Skeletal muscle tissue (tissue), 4 donors: ENCODE measurements around the gene TBCK. TPM values are rescaled to one million over a fixed set of nuclear protein-coding genes. Genes with fewer than 3 reads are reported as not detected.

Source experiments
- H3K27ac ChIP-seq: one replicate; pipeline ENCODE4 v1.7.0; 2013; ENCODE audit warnings: mild to moderate bottlenecking, low read depth, low read length, inconsistent platforms
- H3K27me3 ChIP-seq, 3 donors: one replicate each; pipeline ENCODE4 v1.7.0; 2013; ENCODE audit warnings: low read length in 3 of 3; ENCODE audit not compliant: control insufficient read depth in 3 of 3, insufficient read depth in 3 of 3
- H3K36me3 ChIP-seq, 3 donors: one replicate each; pipeline ENCODE4 v1.7.0; 2013; ENCODE audit warnings: low read length in 3 of 3; ENCODE audit not compliant: control insufficient read depth in 3 of 3, insufficient read depth in 3 of 3
- H3K4me1 ChIP-seq, 3 donors: one replicate each; pipeline ENCODE4 v1.7.0; 2013; ENCODE audit warnings: low read length in 3 of 3, mild to moderate bottlenecking in 3 of 3; ENCODE audit not compliant: control insufficient read depth in 3 of 3, insufficient read depth in 3 of 3
- H3K4me3 ChIP-seq, 3 donors: one replicate each; pipeline ENCODE4 v1.7.0; 2013; ENCODE audit warnings: low read length in 3 of 3
- H3K9ac ChIP-seq, 3 donors: one replicate each; pipeline ENCODE4 v1.7.0; 2013; ENCODE audit warnings: low read length in 3 of 3, mild to moderate bottlenecking in 3 of 3, moderate library complexity in 2 of 3, low read depth in 1 of 3
- H3K9me3 ChIP-seq, 3 donors: one replicate each; pipeline ENCODE4 v1.7.0; 2013; ENCODE audit warnings: low read length in 3 of 3; ENCODE audit not compliant: control insufficient read depth in 3 of 3
- total RNA-seq: library from RNA; depleted of rRNA; stranded (reverse); fragments of >200 nt; gene quantifications from one replicate; pipeline ENCODE4 v1.2.3, GENCODE V29; 2014
- donor health status: Osteomylitis.

The TBCK gene
- total RNA-seq, 1 donor from 2014 or later = 55.8 TPM

GRCh38 chr4:106201373-106201772 lies 114.6 kb downstream of the TBCK start:
- no peaks in the 10 kb centered on the region for H3K9me3 ChIP-seq
- H3K9ac ChIP-seq = no peak overlapping the region
- H3K27me3 ChIP-seq = no peaks in the 10 kb centered on the region
- no peak overlapping the region for H3K4me3 ChIP-seq
- no peaks in the 10 kb centered on the region for H3K36me3 ChIP-seq
- H3K4me1 ChIP-seq = no peaks in the 10 kb centered on the region
- H3K27ac ChIP-seq = no peak overlapping the region

GRCh38 chr4:106195435-106195950 lies 120.5 kb downstream of the TBCK start:
- H3K4me3 ChIP-seq = no peak overlapping the region
- no peak overlapping the region for H3K27ac ChIP-seq
- H3K9me3 ChIP-seq = no peaks in the 10 kb centered on the region
- no peaks in the 10 kb centered on the region for H3K27me3 ChIP-seq
- peaks cover 0 to 15% (median 9%) of the 10 kb centered on the region in 3 donors for H3K36me3 ChIP-seq
- no peaks in the 10 kb centered on the region for H3K4me1 ChIP-seq
- no peak overlapping the region for H3K9ac ChIP-seq

GRCh38 chr4:106194801-106195200 lies 121.2 kb downstream of the TBCK start:
- H3K9ac ChIP-seq = no peak overlapping the region
- no peaks in the 10 kb centered on the region for H3K27me3 ChIP-seq
- H3K27ac ChIP-seq = no peak overlapping the region
- peaks cover 0 to 15% (median 9%) of the 10 kb centered on the region in 3 donors for H3K36me3 ChIP-seq
- no peak overlapping the region for H3K4me3 ChIP-seq
- no peaks in the 10 kb centered on the region for H3K9me3 ChIP-seq
- H3K4me1 ChIP-seq = no peaks in the 10 kb centered on the region

- Histone ChIP-seq H3K9ac (no peak overlapping the region), H3K9me3 (no peaks in the 10 kb centered on the region), H3K36me3 (peaks cover 0 to 15% (median 9%) of the 10 kb centered on the region in 3 donors), H3K27ac (no peak overlapping the region), H3K4me3 (no peak overlapping the region), H3K27me3 (no peaks in the 10 kb centered on the region), H3K4me1 (no peaks in the 10 kb centered on the region)
Measured at GRCh38 chr4:106192131-106192530, 123.9 kb downstream of the TBCK start.

- Histone ChIP-seq H3K4me1 (no peaks in the 10 kb centered on the region), H3K9me3 (no peaks in the 10 kb centered on the region), H3K36me3 (peaks cover 0 to 13% (median 0%) of the 10 kb centered on the region in 3 donors), H3K27me3 (no peaks in the 10 kb centered on the region), H3K4me3 (no peak overlapping the region), H3K27ac (no peak overlapping the region), H3K9ac (no peak overlapping the region)
Measured at GRCh38 chr4:106186201-106186600, 129.8 kb downstream of the TBCK start.

- H3K9me3 ChIP-seq = no peaks in the 10 kb centered on the region
- H3K27me3 ChIP-seq = no peaks in the 10 kb centered on the region
- no peak overlapping the region for H3K9ac ChIP-seq
- H3K36me3 ChIP-seq = peaks cover 0 to 7% (median 0%) of the 10 kb centered on the region in 3 donors
- H3K4me1 ChIP-seq = no peaks in the 10 kb centered on the region
- no peak overlapping the region for H3K27ac ChIP-seq
- H3K4me3 ChIP-seq = no peak overlapping the region
Measured at GRCh38 chr4:106183551-106183950, 132.5 kb downstream of the TBCK start.

- H3K4me1 ChIP-seq = no peaks in the 10 kb centered on the region
- no peaks in the 10 kb centered on the region for H3K9me3 ChIP-seq
- H3K27me3 ChIP-seq = no peaks in the 10 kb centered on the region
Measured at GRCh38 chr4:106172861-106173260, 143.1 kb downstream of the TBCK start.

GRCh38 chr4:106165351-106166010 lies 150.5 kb downstream of the TBCK start:
- Histone ChIP-seq H3K27me3 (no peaks in the 10 kb centered on the region), H3K4me3 (no peak overlapping the region), H3K36me3 (peaks cover 0 to 8% (median 8%) of the 10 kb centered on the region in 3 donors), H3K9ac (no peak overlapping the region), H3K9me3 (peaks cover 0 to 2% (median 0%) of the 10 kb centered on the region in 3 donors), H3K4me1 (peaks cover 0 to 3% (median 0%) of the 10 kb centered on the region in 3 donors), H3K27ac (no peak overlapping the region)

More at GRCh38 chr4:106172861-106173260, 143.1 kb downstream of the TBCK start:
- H3K4me3 ChIP-seq = no peak overlapping the region
- H3K36me3 ChIP-seq = peaks cover 2 to 7% (median 4%) of the 10 kb centered on the region in 3 donors
- H3K27ac ChIP-seq = no peak overlapping the region
- H3K9ac ChIP-seq = no peak overlapping the region

- peaks cover 0 to 3% (median 0%) of the 10 kb centered on the region in 3 donors for H3K4me1 ChIP-seq
- H3K27ac ChIP-seq = no peak overlapping the region
- no peak overlapping the region for H3K4me3 ChIP-seq
- no peak overlapping the region for H3K9ac ChIP-seq
- peaks cover 0 to 2% (median 0%) of the 10 kb centered on the region in 3 donors for H3K9me3 ChIP-seq
- no peaks in the 10 kb centered on the region for H3K27me3 ChIP-seq
- H3K36me3 ChIP-seq = peaks cover 0 to 4% (median 3%) of the 10 kb centered on the region in 3 donors
Measured at GRCh38 chr4:106162278-106162677, 153.7 kb downstream of the TBCK start.

- no peak overlapping the region for H3K27ac ChIP-seq
- no peaks in the 10 kb centered on the region for H3K27me3 ChIP-seq
- peak overlapping the region in 2 of 3 donors; percentile 17 to 37 for H3K4me3 ChIP-seq
- no peak overlapping the region for H3K9ac ChIP-seq
- peaks cover 0 to 2% (median 0%) of the 10 kb centered on the region in 3 donors for H3K9me3 ChIP-seq
- H3K36me3 ChIP-seq = peaks cover 0 to 7% (median 4%) of the 10 kb centered on the region in 3 donors
- peaks cover 0 to 3% (median 0%) of the 10 kb centered on the region in 3 donors for H3K4me1 ChIP-seq
Measured at GRCh38 chr4:106160560-106160959, 155.4 kb downstream of the TBCK start.
